ENCODE results near the gene CYP27B1.

DNA sequence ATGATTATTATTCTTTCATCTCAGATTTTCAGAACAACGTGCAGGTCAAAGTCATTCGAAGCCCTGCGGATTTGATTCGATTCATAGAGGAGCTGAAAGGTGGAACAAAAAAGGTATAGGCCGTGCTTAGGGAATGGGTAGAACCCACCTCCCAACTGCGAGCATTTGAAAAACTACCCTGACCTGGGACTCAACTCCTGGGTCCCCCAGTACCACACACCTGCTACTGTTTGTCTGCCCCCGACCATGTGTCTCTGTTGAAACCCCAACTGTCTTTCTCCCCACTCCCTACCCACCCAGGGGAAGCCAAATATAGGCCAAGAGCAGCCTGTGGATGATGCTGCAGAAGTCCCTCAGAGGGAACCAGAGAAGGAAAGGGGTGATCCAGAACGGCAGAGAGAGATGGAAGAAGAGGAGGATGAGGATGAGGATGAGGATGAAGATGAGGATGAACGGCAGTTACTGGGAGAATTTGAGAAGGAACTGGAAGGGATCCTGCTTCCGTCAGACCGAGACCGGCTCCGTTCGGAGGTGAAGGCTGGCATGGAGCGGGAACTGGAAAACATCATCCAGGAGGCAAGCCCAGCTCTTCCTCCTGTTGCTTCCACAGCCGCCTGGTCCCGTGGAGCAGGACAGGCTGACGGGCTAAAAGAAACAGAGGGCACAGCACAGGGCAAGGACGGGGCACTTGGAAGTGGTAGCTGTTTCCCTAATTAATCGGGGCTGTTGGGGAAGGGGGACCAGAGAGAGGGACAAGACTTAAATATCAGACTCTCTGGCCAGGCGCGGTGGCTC, 48.8 kb downstream of the CYP27B1 start:
- TF ChIP-seq, protein P1, sequence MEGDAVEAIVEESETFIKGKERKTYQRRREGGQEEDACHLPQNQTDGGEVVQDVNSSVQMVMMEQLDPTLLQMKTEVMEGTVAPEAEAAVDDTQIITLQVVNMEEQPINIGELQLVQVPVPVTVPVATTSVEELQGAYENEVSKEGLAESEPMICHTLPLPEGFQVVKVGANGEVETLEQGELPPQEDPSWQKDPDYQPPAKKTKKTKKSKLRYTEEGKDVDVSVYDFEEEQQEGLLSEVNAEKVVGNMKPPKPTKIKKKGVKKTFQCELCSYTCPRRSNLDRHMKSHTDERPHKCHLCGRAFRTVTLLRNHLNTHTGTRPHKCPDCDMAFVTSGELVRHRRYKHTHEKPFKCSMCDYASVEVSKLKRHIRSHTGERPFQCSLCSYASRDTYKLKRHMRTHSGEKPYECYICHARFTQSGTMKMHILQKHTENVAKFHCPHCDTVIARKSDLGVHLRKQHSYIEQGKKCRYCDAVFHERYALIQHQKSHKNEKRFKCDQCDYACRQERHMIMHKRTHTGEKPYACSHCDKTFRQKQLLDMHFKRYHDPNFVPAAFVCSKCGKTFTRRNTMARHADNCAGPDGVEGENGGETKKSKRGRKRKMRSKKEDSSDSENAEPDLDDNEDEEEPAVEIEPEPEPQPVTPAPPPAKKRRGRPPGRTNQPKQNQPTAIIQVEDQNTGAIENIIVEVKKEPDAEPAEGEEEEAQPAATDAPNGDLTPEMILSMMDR (IDR thresholded peaks at IDR 0.05), result no peak
- no peak for TF ChIP-seq POLR2AphosphoS5 (IDR thresholded peaks at IDR 0.05)
- no peak for TF ChIP-seq POLR2A (IDR thresholded peaks at IDR 0.05)
